Keratinocyte (primary cell): ENCODE results near the gene MSRB1. TPM values are rescaled to one million over a fixed set of nuclear protein-coding genes. Genes with fewer than 3 reads are reported as not detected.
"Not testable (repeated sequence)": the region's sequence is repeated elsewhere in the genome, so short reads cannot be mapped to it uniquely, and the experiment has no call there.

Experiments used
- DNase-seq: peaks from one replicate; pipeline ENCODE4 v3.0.0-alpha.2; 2011; ENCODE audit warnings: low read depth, missing footprints, low spot score
- FAIRE-seq: peaks from 2 replicates; lab custom pipeline; 2011; peaks lifted over from hg19 to GRCh38; lab: Jason Lieb, UNC
- H2AFZ ChIP-seq: 2 replicates; pipeline ENCODE4 v1.6.0; 2012; ENCODE audit warnings: low read length, control low read depth, inconsistent platforms; ENCODE audit not compliant: control insufficient read depth
- H3K27ac ChIP-seq: 2 replicates; pipeline ENCODE4 v1.5.1; 2011; ENCODE audit warnings: low read length; ENCODE audit not compliant: control insufficient read depth, insufficient read depth
- H3K27me3 ChIP-seq: 3 replicates; pipeline ENCODE4 v1.6.0; 2011; ENCODE audit warnings: low read length; ENCODE audit not compliant: control insufficient read depth, insufficient read depth; ENCODE audit errors: extremely low read depth
- H3K36me3 ChIP-seq, 2 experiments: 2 replicates in 1 of 2; 3 replicates in 1 of 2; pipeline ENCODE4 v1.5.1; 2011; ENCODE audit warnings: low read length in 2 of 2, mild to moderate bottlenecking in 1 of 2; ENCODE audit not compliant: control insufficient read depth in 2 of 2, insufficient read depth in 2 of 2; ENCODE audit errors: extremely low read depth in 1 of 2
- H3K4me1 ChIP-seq: 3 replicates; pipeline ENCODE4 v1.5.1; 2011; ENCODE audit warnings: low read length; ENCODE audit not compliant: control insufficient read depth, insufficient read depth; ENCODE audit errors: extremely low read depth
- H3K4me2 ChIP-seq: 3 replicates; pipeline ENCODE4 v1.6.0; 2011; ENCODE audit warnings: low read depth, low read length; ENCODE audit not compliant: control insufficient read depth, insufficient read depth; ENCODE audit errors: extremely low read depth
- H3K4me3 ChIP-seq, 3 experiments: fragments of 200-600 bp in 1 of 3; sonication (generic) in 1 of 3; 2 replicates in 2 of 3; 3 replicates in 1 of 3; pipeline ENCODE4 v1.5.1; 2011 to 2016; ENCODE audit warnings: low read length in 3 of 3, mild to moderate bottlenecking in 3 of 3, control low read depth in 2 of 3, inconsistent platforms in 1 of 3, low read depth in 1 of 3, mixed read lengths in 1 of 3, mixed run types in 1 of 3, moderate library complexity in 1 of 3; ENCODE audit not compliant: control insufficient read depth in 2 of 3, insufficient read depth in 2 of 3; ENCODE audit errors: extremely low read depth in 1 of 3
- H3K79me2 ChIP-seq: 2 replicates; pipeline ENCODE4 v1.6.0; 2012; ENCODE audit warnings: low read length; ENCODE audit not compliant: control insufficient read depth, insufficient read depth
- H3K9ac ChIP-seq: 3 replicates; pipeline ENCODE4 v1.6.0; 2011; ENCODE audit warnings: low read length; ENCODE audit not compliant: control insufficient read depth, insufficient read depth; ENCODE audit errors: extremely low read depth
- H3K9me1 ChIP-seq: 3 replicates; pipeline ENCODE4 v1.6.0; 2011; ENCODE audit warnings: low read length; ENCODE audit not compliant: control insufficient read depth, insufficient read depth; ENCODE audit errors: extremely low read depth
- H3K9me3 ChIP-seq: 2 replicates; pipeline ENCODE4 v1.5.1; 2012; ENCODE audit warnings: low read depth, low read length; ENCODE audit not compliant: control insufficient read depth
- H4K20me1 ChIP-seq: 3 replicates; pipeline ENCODE4 v1.6.0; 2011; ENCODE audit warnings: low read length; ENCODE audit not compliant: control insufficient read depth, insufficient read depth; ENCODE audit errors: extremely low read depth
- CTCF ChIP-seq, 3 experiments: IDR thresholded peaks in 1 of 3; conservative IDR thresholded peaks in 1 of 3; optimal IDR thresholded peaks in 1 of 3; 2 replicates in 2 of 3; 3 replicates in 1 of 3; pipeline versions ENCODE3 to v1.5.1; 2011; ENCODE audit warnings: low read length in 3 of 3, mild to moderate bottlenecking in 3 of 3, moderate library complexity in 2 of 3, control low read depth in 1 of 3, inconsistent platforms in 1 of 3; ENCODE audit not compliant: insufficient read depth in 2 of 3; ENCODE audit errors: extremely low read depth in 1 of 3
- EZH2 ChIP-seq: IDR thresholded peaks from one replicate; pipeline ENCODE4 v1.6.1; 2012; ENCODE audit warnings: inconsistent platforms, mild to moderate bottlenecking, low read length, moderate library complexity
- dilution Hi-C: fragments of 300-500 bp; cut with MboI; formaldehyde crosslinking; loops from one replicate; pipeline ENCODE4 v1.7.0; 2020; ENCODE audit warnings: low sequenced_read_pairs; ENCODE audit not compliant: extremely low pct_ligation_motif_present
- polyA plus RNA-seq, 5 experiments: library from polyadenylated mRNA; depleted of rRNA in 3 of 5; stranded (reverse) in 3 of 5; stranded (forward) in 1 of 5; unstranded in 1 of 5; fragments of >200 nt; gene quantifications; 1 replicate in 1 of 5; 2 replicates in 3 of 5; 3 replicates in 1 of 5; pipeline versions ENCODE4 v1.2.1 to v1.2.3, GENCODE V29; 2011 to 2012; ENCODE audit warnings: missing spikeins in 2 of 5, low read depth in 1 of 5, low replicate concordance in 1 of 5

Gene MSRB1
- polyA plus RNA-seq, 1 donor (not counting 4 experiments of a cell fraction or from before 2014, with no cell fraction given) = 25.2 TPM

DNA sequence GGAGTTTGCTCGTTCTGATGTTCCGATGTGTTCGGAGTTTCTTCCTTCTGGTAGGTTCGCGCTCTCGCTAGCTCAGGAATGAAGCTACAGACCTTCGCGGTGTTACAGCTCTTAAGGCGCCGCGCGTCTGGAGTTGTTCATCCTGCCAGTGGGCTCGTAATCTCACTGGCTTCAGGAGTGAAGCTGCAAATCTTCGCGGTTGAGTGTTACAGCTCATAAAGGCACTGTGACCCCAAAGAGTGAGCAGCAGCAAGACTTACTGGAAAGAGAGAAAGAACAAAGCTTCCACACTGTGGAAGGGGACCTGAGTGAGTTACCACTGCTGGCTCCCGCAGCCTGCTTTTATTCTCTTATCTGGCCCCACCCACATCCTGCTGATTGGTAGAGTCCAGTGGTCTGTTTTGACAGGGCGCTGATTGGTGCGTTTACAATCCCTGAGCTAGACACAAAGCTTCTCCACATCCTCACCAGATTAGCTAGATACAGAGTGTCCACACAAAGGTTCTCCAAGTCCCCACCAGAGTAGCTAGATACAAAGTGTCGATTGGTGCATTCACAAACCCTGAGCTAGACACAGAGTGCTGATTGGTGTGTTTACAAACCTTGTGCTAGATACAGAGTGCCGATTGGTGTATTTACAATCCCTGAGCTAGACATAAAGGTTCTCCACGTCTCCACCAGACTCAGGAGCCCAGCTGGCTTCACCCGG, 14.6 kb upstream of the MSRB1 start:
- H4K20me1 ChIP-seq = peaks cover 15% of the 10 kb centered on the region
- H3K27ac ChIP-seq, FAIRE-seq, H3K4me3 ChIP-seq, H3K4me2 ChIP-seq, dilution Hi-C loops, H3K9ac ChIP-seq, H3K9me3 ChIP-seq, DNase-seq, H3K27me3 ChIP-seq, H3K9me1 ChIP-seq, H2AFZ ChIP-seq: not testable (repeated sequence)
- H3K4me1 ChIP-seq = peaks cover 30% of the 10 kb centered on the region
- peaks cover 7 to 14% of the 10 kb centered on the region in 2 experiments for H3K36me3 ChIP-seq
- peaks cover 22% of the 10 kb centered on the region for H3K79me2 ChIP-seq

- Histone ChIP-seq H3K4me3 (no peak overlapping the region), H3K79me2 (no peaks in the 10 kb centered on the region), H3K36me3 (no peaks in the 10 kb centered on the region), H3K4me1 (peaks cover 23% of the 10 kb centered on the region), H3K27me3 (no peaks in the 10 kb centered on the region), H3K4me2 (no peak overlapping the region), H2AFZ (no peak overlapping the region), H3K27ac (no peak overlapping the region), H4K20me1 (no peaks in the 10 kb centered on the region), H3K9ac (no peak overlapping the region), H3K9me3 (no peaks in the 10 kb centered on the region), H3K9me1 (no peaks in the 10 kb centered on the region)
- FAIRE-seq (no peak), DNase-seq (no peak)
- no peak for TF ChIP-seq CTCF (optimal IDR thresholded peaks at IDR 0.05 in 1 of 3, IDR thresholded peaks at IDR 0.05 in 1 of 3, conservative IDR thresholded peaks at IDR 0.05 in 1 of 3; ENCODE audit: extremely low read depth in 1 of 3, insufficient read depth in 2 of 3, low read length in 3 of 3)
- TF ChIP-seq EZH2 = no peak
- dilution Hi-C loops = no loop called here
These were observed 10.7 kb upstream of the MSRB1 start for GRCh38 chr16:1953734-1954133.
